Measurements from ENCODE around the gene RIOK2. TPM values are rescaled to one million over a fixed set of nuclear protein-coding genes. Genes with fewer than 3 reads are reported as not detected.
A peak's percentile ranks its signal among the peaks of the same experiment; 100 is the strongest.

The RIOK2 gene
- total RNA-seq, 2 donors from 2014 or later: 7.3 to 16.9 TPM

DNA sequence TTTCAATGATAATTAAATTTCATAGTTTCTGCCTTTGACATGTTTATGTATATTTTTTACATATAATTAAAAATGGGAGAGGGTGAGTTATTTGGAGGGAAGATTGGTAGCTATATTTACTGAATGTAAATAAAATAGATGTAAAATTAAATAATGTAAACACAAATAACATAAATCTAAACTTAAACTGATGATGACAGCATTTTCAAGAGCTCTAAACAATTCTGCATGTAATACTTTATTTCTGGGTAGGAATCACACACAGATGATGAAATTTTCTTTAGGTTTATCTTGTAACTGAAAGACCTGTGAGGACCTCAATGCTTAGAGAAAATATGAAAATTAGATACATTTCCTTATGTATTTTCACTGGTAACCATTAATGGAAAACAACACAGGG is 42.2 kb upstream of the RIOK2 start:
- no peak for TF ChIP-seq POLR2A (IDR thresholded peaks at IDR 0.05)
- TF ChIP-seq, protein P1, sequence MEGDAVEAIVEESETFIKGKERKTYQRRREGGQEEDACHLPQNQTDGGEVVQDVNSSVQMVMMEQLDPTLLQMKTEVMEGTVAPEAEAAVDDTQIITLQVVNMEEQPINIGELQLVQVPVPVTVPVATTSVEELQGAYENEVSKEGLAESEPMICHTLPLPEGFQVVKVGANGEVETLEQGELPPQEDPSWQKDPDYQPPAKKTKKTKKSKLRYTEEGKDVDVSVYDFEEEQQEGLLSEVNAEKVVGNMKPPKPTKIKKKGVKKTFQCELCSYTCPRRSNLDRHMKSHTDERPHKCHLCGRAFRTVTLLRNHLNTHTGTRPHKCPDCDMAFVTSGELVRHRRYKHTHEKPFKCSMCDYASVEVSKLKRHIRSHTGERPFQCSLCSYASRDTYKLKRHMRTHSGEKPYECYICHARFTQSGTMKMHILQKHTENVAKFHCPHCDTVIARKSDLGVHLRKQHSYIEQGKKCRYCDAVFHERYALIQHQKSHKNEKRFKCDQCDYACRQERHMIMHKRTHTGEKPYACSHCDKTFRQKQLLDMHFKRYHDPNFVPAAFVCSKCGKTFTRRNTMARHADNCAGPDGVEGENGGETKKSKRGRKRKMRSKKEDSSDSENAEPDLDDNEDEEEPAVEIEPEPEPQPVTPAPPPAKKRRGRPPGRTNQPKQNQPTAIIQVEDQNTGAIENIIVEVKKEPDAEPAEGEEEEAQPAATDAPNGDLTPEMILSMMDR (IDR thresholded peaks at IDR 0.05): no peak
- H3K4me1 ChIP-seq: peaks cover 8% of the 10 kb centered on the region
- no peaks in the 10 kb centered on the region for H3K27me3 ChIP-seq
- DNase-seq (no peak), ATAC-seq (no peak)
- no peaks in the 10 kb centered on the region for H3K9me3 ChIP-seq
- no peak overlapping the region for H3K4me3 ChIP-seq
- no peaks in the 10 kb centered on the region for H3K36me3 ChIP-seq (replicated peaks in 1 of 2; ENCODE audit: insufficient read depth in 1 of 2, low read depth in 2 of 2)
- intact Hi-C loops (cut with DNase I): no loop called here
- no peak overlapping the region for H3K27ac ChIP-seq

DNA sequence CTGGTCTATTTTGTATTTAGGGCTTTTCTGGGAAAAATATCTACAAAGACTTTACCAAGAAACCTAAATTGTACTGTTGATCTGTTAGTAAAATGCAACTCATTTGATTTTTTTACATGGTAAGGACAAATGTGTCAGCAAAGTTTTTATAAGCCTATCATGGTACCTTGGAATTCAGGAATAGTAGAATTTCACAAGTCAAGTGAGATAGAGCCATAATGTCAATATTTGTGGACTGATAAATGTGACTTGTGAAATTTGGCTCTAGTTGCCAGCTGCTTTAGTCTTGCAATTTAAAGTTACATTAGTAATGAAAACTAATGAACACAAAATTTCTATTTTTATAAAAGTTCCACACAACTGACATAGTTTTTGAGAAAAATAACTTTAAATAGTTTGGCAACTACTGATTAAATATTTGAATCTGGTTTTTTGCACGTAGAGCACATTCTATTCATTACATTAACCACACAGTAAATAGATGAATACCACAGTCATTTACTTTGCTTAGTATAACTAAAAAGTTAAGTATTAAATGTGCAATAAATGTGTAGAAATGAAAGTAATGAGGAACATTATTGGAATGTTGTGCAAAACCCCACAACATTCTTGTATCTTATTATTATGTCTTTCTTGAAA is 41.2 kb upstream of the RIOK2 start:
- intact Hi-C loops (cut with DNase I): no loop called here
- TF ChIP-seq, protein P1 (IDR thresholded peaks at IDR 0.05): no peak
- TF ChIP-seq POLR2A (IDR thresholded peaks at IDR 0.05): no peak
- no peaks in the 10 kb centered on the region for H3K36me3 ChIP-seq (replicated peaks in 1 of 2; ENCODE audit: insufficient read depth in 1 of 2, low read depth in 2 of 2)
- WGBS, 2 donors: 11 to 17% methylated on average over 1 of the region's 1 CpG
- no peak overlapping the region for H3K27ac ChIP-seq
- H3K4me3 ChIP-seq: no peak overlapping the region
- peak in 1 of 4 donors; percentile 11 for DNase-seq
- peak; percentile 92 for ATAC-seq
- no peaks in the 10 kb centered on the region for H3K27me3 ChIP-seq
- peaks cover 8% of the 10 kb centered on the region for H3K4me1 ChIP-seq
- H3K9me3 ChIP-seq: no peaks in the 10 kb centered on the region

DNA sequence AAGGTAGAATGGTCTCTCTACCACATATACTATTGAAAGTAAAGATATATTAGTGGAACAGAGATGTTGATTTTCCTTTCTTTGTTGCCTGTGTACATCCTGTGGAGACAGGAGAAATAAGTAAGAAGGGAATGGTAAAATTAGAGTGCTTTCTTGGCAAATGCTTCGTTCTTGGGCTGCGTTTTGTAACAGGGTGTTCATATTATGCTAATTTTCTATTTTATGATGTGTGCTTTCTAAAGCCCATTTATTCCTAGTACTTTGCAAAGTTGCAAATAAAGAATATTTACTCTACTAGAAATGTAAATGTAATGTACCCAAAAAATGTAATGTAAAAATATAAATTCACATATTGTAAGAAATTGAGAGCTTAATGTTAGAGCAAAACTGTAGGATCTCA is 40.5 kb upstream of the RIOK2 start:
- DNase-seq (no peak), ATAC-seq (no peak)
- Histone ChIP-seq H3K9me3 (no peaks in the 10 kb centered on the region), H3K27me3 (no peaks in the 10 kb centered on the region), H3K36me3 (replicated peaks in 1 of 2; ENCODE audit: insufficient read depth in 1 of 2, low read depth in 2 of 2) (no peaks in the 10 kb centered on the region), H3K27ac (no peak overlapping the region), H3K4me1 (peaks cover 8% of the 10 kb centered on the region), H3K4me3 (no peak overlapping the region)
- 58 to 64% methylated on average over 2 of the region's 2 CpGs for WGBS, 2 donors
- intact Hi-C loops (cut with DNase I): no loop called here
- TF ChIP-seq, protein P1 (IDR thresholded peaks at IDR 0.05): no peak

DNA sequence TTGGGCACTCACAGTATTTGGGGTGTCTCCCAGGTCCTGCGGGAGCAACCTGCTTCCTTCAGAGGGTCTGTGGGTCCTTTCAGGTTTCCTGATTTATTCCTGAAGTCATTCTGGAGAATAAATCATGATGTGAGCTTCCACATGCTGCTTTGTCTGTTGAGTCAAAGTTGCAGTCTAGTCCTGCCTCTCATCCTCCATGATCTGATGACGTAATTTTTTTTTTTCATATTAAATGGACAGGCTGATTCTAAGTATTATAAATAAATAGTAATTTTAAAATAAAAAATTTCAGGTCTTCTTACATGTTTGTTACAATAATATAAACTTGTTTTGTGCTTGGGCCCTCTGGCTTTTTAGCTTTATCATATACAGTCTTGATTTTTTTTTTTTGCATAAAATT is 26.3 kb upstream of the RIOK2 start:
- no peak overlapping the region for H3K27ac ChIP-seq
- no peak for DNase-seq

DNA sequence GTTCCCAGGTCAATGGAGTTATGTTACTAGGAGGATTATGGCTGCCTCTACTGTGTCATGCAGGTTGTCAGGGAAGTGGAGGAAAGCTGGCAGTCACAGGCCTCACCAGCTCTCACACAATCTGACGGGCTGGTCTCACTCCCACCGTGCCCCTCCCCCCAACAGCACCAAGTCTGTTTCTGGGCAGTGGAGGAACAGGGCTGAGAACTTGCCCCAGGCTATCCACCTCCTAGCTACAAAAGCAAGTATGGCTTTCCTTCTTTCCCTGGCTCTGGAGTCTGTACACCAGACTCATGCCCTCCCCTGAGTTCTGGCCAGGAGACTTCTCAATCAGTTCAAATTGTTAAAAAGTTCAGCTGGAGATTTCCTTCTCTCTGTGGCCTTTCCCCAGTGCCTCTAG is 25.7 kb upstream of the RIOK2 start:
- TF ChIP-seq, protein P1 (IDR thresholded peaks at IDR 0.05): no peak
- no peak for TF ChIP-seq POLR2A (IDR thresholded peaks at IDR 0.05)
- Histone ChIP-seq H3K27me3 (no peaks in the 10 kb centered on the region), H3K9me3 (no peaks in the 10 kb centered on the region), H3K4me3 (no peak overlapping the region), H3K4me1 (no peaks in the 10 kb centered on the region), H3K27ac (no peak overlapping the region), H3K36me3 (replicated peaks in 1 of 2; ENCODE audit: insufficient read depth in 1 of 2, low read depth in 2 of 2) (no peaks in the 10 kb centered on the region)
- ATAC-seq (no peak), DNase-seq (no peak)
- WGBS, 2 donors: 82 to 86% methylated on average over 2 of the region's 2 CpGs
- intact Hi-C loops (cut with DNase I): no loop called here

More for the DNA sequence above, 26.3 kb upstream of the RIOK2 start:
- no peaks in the 10 kb centered on the region for H3K27me3 ChIP-seq
- H3K4me1 ChIP-seq: no peaks in the 10 kb centered on the region
- WGBS, 2 donors: 86 to 95% methylated on average over 2 of the region's 2 CpGs
- no peaks in the 10 kb centered on the region for H3K36me3 ChIP-seq (replicated peaks in 1 of 2; ENCODE audit: insufficient read depth in 1 of 2, low read depth in 2 of 2)
- no peak for TF ChIP-seq POLR2A (IDR thresholded peaks at IDR 0.05)
- TF ChIP-seq, protein P1 (IDR thresholded peaks at IDR 0.05): no peak
- no peak for ATAC-seq
- intact Hi-C loops (cut with DNase I): no loop called here
- H3K4me3 ChIP-seq: no peak overlapping the region
- H3K9me3 ChIP-seq: no peaks in the 10 kb centered on the region

All from body of pancreas (tissue), 4 donors.